RWPE1 (cell line): ENCODE measurements around the gene CD300LB.
"Not testable (repeated sequence)": the region's sequence is repeated elsewhere in the genome, so short reads cannot be mapped to it uniquely, and the experiment has no call there.

Experiments used
- CTCF ChIA-PET: fragments of 350-600 bp; sonication (Branson Sonifier 250); formaldehyde crosslinking; extraction: SDS; loops from one replicate; lab custom pipeline; 2021; lab: Yijun Ruan, JAX
- POLR2A ChIA-PET: fragments of 400-600 bp; formaldehyde crosslinking; extraction: SDS; loops from one replicate; lab custom pipeline; 2020; ENCODE audit warnings: antibody characterized with exemption; ENCODE audit not compliant: low non-redundant PET; lab: Yijun Ruan, JAX
- DNase-seq: peaks from one replicate; pipeline ENCODE4 v3.0.0; 2012; ENCODE audit warnings: low spot score
- H3K27ac ChIP-seq: fragments of 450-650 bp; 2 replicates; pipeline ENCODE4 v1.5.1; 2017
- TF ChIP-seq, protein P1 (sequence below): fragments of 450-650 bp; conservative IDR thresholded peaks from 2 replicates; pipeline ENCODE4 v1.5.1; 2017; ENCODE audit warnings: low read depth, mild to moderate bottlenecking

The CD300LB gene

DNA sequence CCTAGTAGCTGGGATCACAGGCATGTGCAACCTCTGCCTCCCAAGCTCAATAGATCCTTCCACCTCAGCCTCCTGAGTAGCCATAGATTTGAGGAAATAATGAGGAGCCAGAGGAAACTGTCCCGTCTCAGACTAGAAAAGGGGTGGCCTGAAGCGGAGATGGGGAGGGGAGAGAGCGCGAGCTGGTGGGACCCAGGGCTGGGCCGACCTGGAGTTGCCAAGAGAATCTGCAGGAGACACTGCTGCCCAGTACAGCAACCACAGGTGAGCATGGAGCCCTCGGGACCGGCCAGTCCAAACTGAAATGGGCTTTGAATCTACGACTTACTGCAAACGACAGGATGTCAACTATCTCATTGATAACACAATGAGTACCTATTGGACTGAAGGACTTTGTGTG is 40.6 kb downstream of the CD300LB start:
- TF ChIP-seq, protein P1, sequence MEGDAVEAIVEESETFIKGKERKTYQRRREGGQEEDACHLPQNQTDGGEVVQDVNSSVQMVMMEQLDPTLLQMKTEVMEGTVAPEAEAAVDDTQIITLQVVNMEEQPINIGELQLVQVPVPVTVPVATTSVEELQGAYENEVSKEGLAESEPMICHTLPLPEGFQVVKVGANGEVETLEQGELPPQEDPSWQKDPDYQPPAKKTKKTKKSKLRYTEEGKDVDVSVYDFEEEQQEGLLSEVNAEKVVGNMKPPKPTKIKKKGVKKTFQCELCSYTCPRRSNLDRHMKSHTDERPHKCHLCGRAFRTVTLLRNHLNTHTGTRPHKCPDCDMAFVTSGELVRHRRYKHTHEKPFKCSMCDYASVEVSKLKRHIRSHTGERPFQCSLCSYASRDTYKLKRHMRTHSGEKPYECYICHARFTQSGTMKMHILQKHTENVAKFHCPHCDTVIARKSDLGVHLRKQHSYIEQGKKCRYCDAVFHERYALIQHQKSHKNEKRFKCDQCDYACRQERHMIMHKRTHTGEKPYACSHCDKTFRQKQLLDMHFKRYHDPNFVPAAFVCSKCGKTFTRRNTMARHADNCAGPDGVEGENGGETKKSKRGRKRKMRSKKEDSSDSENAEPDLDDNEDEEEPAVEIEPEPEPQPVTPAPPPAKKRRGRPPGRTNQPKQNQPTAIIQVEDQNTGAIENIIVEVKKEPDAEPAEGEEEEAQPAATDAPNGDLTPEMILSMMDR = no peak
- ChIA-PET POLR2A (no interaction called here), CTCF (interaction anchor here (1.5 to 1.7 kb wide), 2 partner anchors 112 to 123 kb away, joined by 5 to 6 read pairs; no protein-coding TSS in a partner anchor)
- no peak overlapping the region for H3K27ac ChIP-seq
- DNase-seq = no peak

DNA sequence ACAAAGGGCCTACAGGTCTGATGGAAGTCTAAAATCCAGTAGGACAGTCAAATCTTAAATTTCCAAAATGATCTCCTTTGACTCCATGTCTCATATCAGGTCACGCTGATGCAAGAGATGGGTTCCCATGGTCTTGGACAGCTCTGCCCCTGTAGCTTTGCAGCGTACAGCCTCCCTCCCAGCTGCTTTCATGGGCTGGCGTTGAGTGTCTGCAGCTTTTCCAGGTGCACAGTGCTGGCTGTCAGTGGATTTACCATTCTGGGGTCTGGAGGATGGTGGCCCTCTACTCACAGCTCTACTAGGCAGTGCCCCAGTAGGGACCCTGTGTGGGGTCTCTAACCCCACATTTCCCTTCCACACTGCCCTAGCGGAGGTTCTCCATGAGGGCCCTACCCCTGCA is 43.0 kb downstream of the CD300LB start:
- POLR2A ChIA-PET, H3K27ac ChIP-seq, CTCF ChIA-PET, DNase-seq: not testable (repeated sequence)

DNA sequence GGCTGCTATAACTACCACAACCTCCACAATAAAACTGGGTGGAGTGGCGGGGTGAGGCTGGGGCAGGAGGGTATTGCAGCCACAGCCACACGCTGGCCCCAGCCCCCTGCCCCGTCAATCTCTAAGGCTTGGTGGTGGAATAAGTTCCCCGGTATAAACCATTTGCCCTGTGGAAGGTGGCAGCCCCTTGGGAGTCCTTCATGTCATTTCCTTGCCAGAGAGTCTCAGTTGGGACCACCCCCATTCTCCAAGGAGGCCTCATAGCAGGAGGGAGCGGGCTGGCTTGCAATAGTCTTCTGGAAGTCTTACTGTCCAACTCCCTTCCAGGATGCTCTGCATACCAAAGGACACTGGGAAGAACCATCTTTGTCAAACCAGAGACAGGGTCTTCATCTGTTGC is 45.4 kb downstream of the CD300LB start:
- ChIA-PET POLR2A (no interaction called here), CTCF (no interaction called here)
- no peak for DNase-seq
- TF ChIP-seq, protein P1 = no peak
- no peak overlapping the region for H3K27ac ChIP-seq

DNA sequence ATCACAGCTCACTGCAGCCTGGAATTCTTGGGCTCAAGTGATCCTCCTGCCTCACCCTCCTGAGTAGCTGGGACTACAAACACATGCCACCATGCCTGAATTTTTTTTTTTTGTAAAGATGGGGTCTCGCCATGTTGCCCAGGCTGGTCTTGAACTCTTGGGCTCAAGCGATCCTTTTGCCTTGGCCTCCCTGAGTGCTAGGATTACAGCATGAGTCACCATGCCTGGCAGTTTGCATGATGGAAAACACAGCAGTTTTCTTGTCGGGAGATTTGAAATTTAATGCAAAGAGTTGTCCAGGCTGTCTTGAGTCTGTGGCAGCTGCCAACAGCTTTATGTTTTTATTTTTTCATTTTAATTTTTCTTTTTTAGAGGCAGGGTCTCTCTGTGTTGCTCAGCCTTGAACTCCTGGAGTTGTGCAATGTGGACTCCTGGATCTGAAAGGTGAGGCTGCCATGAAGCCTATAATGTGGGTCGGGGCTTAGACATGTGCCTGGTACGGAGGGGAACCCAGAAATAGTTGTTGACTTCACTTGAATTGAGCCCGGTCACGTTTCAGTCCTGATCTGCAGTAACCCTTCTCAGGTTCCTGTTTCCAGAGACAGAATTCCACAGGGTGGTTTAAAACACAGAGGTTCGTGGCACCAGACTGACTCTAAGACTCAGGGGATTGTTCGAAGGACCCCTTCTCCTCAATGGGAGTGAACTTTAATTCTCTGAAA is 46.1 kb downstream of the CD300LB start:
- POLR2A ChIA-PET = no interaction called here

DNA sequence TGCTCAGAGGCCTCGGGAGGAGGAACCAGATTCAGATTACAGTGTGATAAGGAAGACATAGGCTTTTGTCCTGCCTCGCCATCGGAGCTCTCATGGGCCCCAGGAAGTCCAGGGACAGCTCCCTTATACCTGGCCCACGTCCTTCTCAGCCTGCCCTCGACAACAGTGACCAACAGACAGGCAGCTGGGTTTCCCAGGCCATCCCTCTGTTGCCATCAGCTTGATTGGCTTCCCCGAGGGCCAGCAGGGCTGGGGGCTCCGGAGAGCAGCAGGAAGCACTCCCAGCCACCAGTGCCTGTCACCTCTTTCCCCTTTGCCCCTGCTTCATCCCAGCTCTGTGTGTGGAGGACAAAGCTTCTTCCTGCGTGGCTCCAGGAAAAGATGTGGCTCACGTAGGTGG is 47.2 kb downstream of the CD300LB start:
- ChIA-PET POLR2A (no interaction called here), CTCF (interaction anchor here (0.8 to 1.4 kb wide), 2 partner anchors 22 to 104 kb away, joined by 3 to 6 read pairs; no protein-coding TSS in a partner anchor)
- DNase-seq = no peak

More for the DNA sequence above, 46.1 kb downstream of the CD300LB start:
- CTCF ChIA-PET = interaction anchor here (1.4 kb wide), 1 partner anchor 105 kb away, joined by 6 read pairs; no protein-coding TSS in a partner anchor
- no peak overlapping the region for H3K27ac ChIP-seq
- no peak for DNase-seq
- TF ChIP-seq, protein P1 = no peak

DNA sequence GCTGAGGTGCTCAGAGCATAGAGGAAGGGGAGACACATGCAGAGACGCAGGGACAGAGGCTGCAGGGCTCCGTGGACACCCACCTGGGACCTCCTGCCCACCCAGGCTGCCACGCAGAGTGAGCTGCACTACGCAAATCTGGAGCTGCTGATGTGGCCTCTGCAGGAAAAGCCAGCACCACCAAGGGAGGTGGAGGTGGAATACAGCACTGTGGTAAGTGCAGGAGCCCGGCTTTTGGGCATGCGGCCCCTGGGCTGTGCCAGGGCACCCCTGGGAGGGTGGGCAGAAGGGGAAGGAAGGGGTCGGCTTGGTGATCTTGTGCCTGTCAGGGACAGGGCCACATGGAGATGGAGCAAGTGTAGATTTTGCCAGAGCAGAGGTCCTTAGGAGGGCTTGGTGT is 49.7 kb downstream of the CD300LB start:
- no peak overlapping the region for H3K27ac ChIP-seq
- TF ChIP-seq, protein P1 = no peak
- ChIA-PET CTCF (interaction anchor here (0.6 to 0.7 kb wide), 2 partner anchors 86 to 113 kb away, joined by 3 to 5 read pairs; no protein-coding TSS in a partner anchor), POLR2A (no interaction called here)
- no peak for DNase-seq

More for the DNA sequence above, 47.2 kb downstream of the CD300LB start:
- TF ChIP-seq, protein P1 = no peak
- H3K27ac ChIP-seq = no peak overlapping the region

DNA sequence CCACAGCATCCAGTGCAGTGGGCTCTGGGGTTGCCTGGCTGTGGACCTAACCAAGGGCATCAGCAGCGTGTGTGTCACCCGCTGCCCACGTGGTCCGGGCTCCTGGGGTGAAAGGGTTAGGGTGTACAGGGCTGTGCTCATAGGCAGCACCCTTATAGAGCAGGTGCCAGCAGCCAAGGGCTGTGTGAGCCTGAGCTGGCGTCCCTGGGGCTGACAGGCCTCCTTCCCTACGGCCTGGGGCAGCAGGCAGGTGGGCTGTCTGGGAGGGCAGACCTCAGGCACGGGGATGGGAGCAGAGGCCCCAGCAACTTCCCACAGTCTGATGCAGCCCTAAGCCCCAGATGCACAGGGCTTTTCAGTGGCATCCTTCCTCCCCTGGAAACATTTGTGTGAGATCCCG is 51.0 kb downstream of the CD300LB start:
- POLR2A ChIA-PET = no interaction called here
- H3K27ac ChIP-seq = no peak overlapping the region
- CTCF ChIA-PET = no interaction called here
- TF ChIP-seq, protein P1 = no peak
- DNase-seq = no peak
